ENCODE data around the gene KIAA1217.

The KIAA1217 gene

DNA sequence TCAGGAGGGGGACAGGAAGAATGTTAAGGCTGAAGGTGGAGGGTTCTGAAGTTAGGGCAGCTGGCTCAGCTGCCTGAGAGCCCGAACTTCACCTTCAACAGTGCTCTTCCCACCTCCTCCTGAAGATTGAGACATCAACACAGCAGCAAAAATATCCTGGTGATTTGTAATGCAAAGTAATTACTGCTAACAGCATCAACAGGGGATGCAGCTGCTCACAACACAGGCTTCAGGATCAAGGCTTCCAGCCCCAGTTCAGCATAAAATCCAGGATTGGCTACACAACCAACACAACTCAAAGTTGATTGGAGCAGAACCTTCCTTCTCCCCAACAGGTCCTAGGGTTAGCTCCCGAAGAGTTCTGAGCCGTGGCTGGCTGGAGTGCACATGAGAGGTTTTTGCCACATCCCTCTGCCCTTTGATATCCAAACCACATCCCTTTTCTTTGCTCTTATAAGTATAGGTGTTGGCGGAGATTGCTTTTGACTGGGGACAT lies 242.4 kb downstream of the KIAA1217 start:
- no peak overlapping the region for H4K91ac ChIP-seq (ENCODE audit: low read depth, low read length)
- H3K14ac ChIP-seq (ENCODE audit: low read length), result no peak overlapping the region
- no peak overlapping the region for H2BK120ac ChIP-seq (ENCODE audit: insufficient read depth, low read length, poor library complexity)
- H3K79me1 ChIP-seq (ENCODE audit: low read length), result peaks cover 4% of the 10 kb centered on the region
- peak overlapping the region; percentile 33 for H3K18ac ChIP-seq (ENCODE audit: low read length)
- no peaks in the 10 kb centered on the region for H3K9me3 ChIP-seq (ENCODE audit: insufficient read depth, low read depth, low read length)
- no peak overlapping the region for H2BK5ac ChIP-seq (ENCODE audit: low read depth, low read length, poor library complexity)
- WGBS (ENCODE audit: extremely low coverage, insufficient coverage, insufficient read length), result no CpG with 5 or more reads among the region's 4 CpGs
- peaks cover 3% of the 10 kb centered on the region for H3K79me2 ChIP-seq (ENCODE audit: control insufficient read depth, insufficient read depth, low read length, poor library complexity)
- no peak overlapping the region for H3K4me3 ChIP-seq (ENCODE audit: low read depth, low read length)
- H4K12ac ChIP-seq (ENCODE audit: low read depth, low read length), result no peak overlapping the region
- H4K8ac ChIP-seq (ENCODE audit: low read depth, low read length), result no peak overlapping the region
- H3K27me3 ChIP-seq (ENCODE audit: insufficient read depth, low read length), result no peaks in the 10 kb centered on the region
- no peak overlapping the region for H2BK12ac ChIP-seq (ENCODE audit: low read length)
- no peak overlapping the region for H3K4me2 ChIP-seq (ENCODE audit: low read length)
- no peak overlapping the region for H2AK5ac ChIP-seq (ENCODE audit: low read length)
- peaks cover 10 to 20% of the 10 kb centered on the region in 2 experiments for H3K36me3 ChIP-seq (ENCODE audit: control insufficient read depth in 1 of 2, insufficient read depth in 2 of 2, low read length in 2 of 2)
- H3K23ac ChIP-seq (ENCODE audit: low read length), result no peak overlapping the region
- no peak overlapping the region for H3K9ac ChIP-seq (ENCODE audit: low read length)
- H3K27ac ChIP-seq (ENCODE audit: low read depth, low read length), result no peak overlapping the region
- no peak overlapping the region for H2AFZ ChIP-seq (ENCODE audit: insufficient read depth, low read length, poor library complexity)
- H3K4ac ChIP-seq (ENCODE audit: low read depth, low read length), result no peak overlapping the region
- peaks cover 5 to 6% of the 10 kb centered on the region in 2 experiments for H3K4me1 ChIP-seq (ENCODE audit: control insufficient read depth in 1 of 2, insufficient read depth in 2 of 2, low read length in 2 of 2)
- DNase-seq, result no peak

DNA sequence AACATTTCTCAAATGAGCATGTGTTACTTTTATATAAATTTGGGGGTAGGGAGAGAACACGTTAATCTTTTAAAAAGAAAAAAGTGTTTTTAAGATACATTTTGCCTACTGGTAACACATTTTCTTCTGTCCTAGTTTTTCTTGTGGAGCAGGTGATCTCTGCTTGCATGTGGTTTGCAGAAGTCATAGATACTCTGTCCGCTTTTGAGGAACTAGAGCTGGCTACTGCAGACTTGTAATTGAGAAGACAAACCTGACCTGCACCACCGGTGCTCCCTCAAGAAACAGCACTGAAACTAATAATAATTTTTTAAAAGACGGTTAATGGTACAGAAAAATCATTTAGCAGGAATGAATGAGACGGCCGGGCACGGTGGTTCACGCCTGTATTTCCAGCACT lies 243.1 kb downstream of the KIAA1217 start:
- H3K79me2 ChIP-seq (ENCODE audit: control insufficient read depth, insufficient read depth, low read length, poor library complexity), result peaks cover 3% of the 10 kb centered on the region
- no CpG with 5 or more reads among the region's 8 CpGs for WGBS (ENCODE audit: extremely low coverage, insufficient coverage, insufficient read length)
- H3K27ac ChIP-seq (ENCODE audit: low read depth, low read length), result no peak overlapping the region
- H2BK5ac ChIP-seq (ENCODE audit: low read depth, low read length, poor library complexity), result no peak overlapping the region
- no peak overlapping the region for H3K4me3 ChIP-seq (ENCODE audit: low read depth, low read length)
- no peak overlapping the region for H2BK12ac ChIP-seq (ENCODE audit: low read length)
- no peak overlapping the region for H2AFZ ChIP-seq (ENCODE audit: insufficient read depth, low read length, poor library complexity)
- no peak overlapping the region for H4K8ac ChIP-seq (ENCODE audit: low read depth, low read length)
- H3K9me3 ChIP-seq (ENCODE audit: insufficient read depth, low read depth, low read length), result no peaks in the 10 kb centered on the region
- no peak overlapping the region for H2BK120ac ChIP-seq (ENCODE audit: insufficient read depth, low read length, poor library complexity)
- H3K4me2 ChIP-seq (ENCODE audit: low read length), result no peak overlapping the region
- H3K4me1 ChIP-seq (ENCODE audit: control insufficient read depth in 1 of 2, insufficient read depth in 2 of 2, low read length in 2 of 2), result peaks cover under 1 to 4% of the 10 kb centered on the region in 2 experiments
- DNase-seq, result no peak
- H3K9ac ChIP-seq (ENCODE audit: low read length), result no peak overlapping the region
- no peak overlapping the region for H3K4ac ChIP-seq (ENCODE audit: low read depth, low read length)
- no peak overlapping the region for H3K14ac ChIP-seq (ENCODE audit: low read length)
- H4K91ac ChIP-seq (ENCODE audit: low read depth, low read length), result no peak overlapping the region
- H3K36me3 ChIP-seq (ENCODE audit: control insufficient read depth in 1 of 2, insufficient read depth in 2 of 2, low read length in 2 of 2), result peaks cover 10 to 21% of the 10 kb centered on the region in 2 experiments
- H4K12ac ChIP-seq (ENCODE audit: low read depth, low read length), result no peak overlapping the region
- no peaks in the 10 kb centered on the region for H3K27me3 ChIP-seq (ENCODE audit: insufficient read depth, low read length)
- H3K23ac ChIP-seq (ENCODE audit: low read length), result no peak overlapping the region
- H3K79me1 ChIP-seq (ENCODE audit: low read length), result peaks cover 4% of the 10 kb centered on the region
- no peak overlapping the region for H2AK5ac ChIP-seq (ENCODE audit: low read length)
- H3K18ac ChIP-seq (ENCODE audit: low read length), result no peak overlapping the region

DNA sequence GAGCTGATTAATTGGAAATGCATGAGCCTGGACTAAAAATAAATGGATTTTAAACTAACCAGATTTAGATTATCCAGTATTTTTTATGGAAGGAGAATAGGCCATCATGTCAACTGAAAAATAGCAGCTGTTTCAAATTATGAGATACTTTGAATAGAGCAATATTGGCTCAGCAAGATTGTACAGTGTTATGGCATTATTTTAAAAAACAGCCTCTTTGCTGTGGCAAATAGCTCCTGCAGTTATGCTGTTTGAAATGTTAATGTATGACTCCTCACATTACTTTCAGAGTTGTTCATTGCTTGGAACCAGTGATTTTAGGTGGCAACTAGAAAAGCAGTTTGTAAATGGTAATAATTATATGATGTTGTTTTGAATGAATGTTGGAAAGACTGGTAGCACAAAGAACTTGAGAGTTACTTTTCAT lies 244.5 kb downstream of the KIAA1217 start:
- Histone ChIP-seq H3K27me3 (ENCODE audit: insufficient read depth, low read length) (no peaks in the 10 kb centered on the region), H3K4me2 (ENCODE audit: low read length) (no peak overlapping the region), H3K79me1 (ENCODE audit: low read length) (peaks cover 10% of the 10 kb centered on the region), H2AFZ (ENCODE audit: insufficient read depth, low read length, poor library complexity) (no peak overlapping the region), H3K36me3 (ENCODE audit: control insufficient read depth in 1 of 2, insufficient read depth in 2 of 2, low read length in 2 of 2) (peaks cover 10 to 19% of the 10 kb centered on the region in 2 experiments), H2BK12ac (ENCODE audit: low read length) (no peak overlapping the region), H3K18ac (ENCODE audit: low read length) (no peak overlapping the region), H3K4ac (ENCODE audit: low read depth, low read length) (no peak overlapping the region), H3K79me2 (ENCODE audit: control insufficient read depth, insufficient read depth, low read length, poor library complexity) (peaks cover under 1% of the 10 kb centered on the region), H4K91ac (ENCODE audit: low read depth, low read length) (no peak overlapping the region), H3K23ac (ENCODE audit: low read length) (no peak overlapping the region), H3K9ac (ENCODE audit: low read length) (no peak overlapping the region), H4K8ac (ENCODE audit: low read depth, low read length) (no peak overlapping the region), H2BK5ac (ENCODE audit: low read depth, low read length, poor library complexity) (no peak overlapping the region), H3K4me1 (ENCODE audit: control insufficient read depth in 1 of 2, insufficient read depth in 2 of 2, low read length in 2 of 2) (peaks cover 12 to 14% of the 10 kb centered on the region in 2 experiments), H2BK120ac (ENCODE audit: insufficient read depth, low read length, poor library complexity) (no peak overlapping the region), H3K27ac (ENCODE audit: low read depth, low read length) (no peak overlapping the region), H3K14ac (ENCODE audit: low read length) (no peak overlapping the region), H2AK5ac (ENCODE audit: low read length) (no peak overlapping the region), H4K12ac (ENCODE audit: low read depth, low read length) (no peak overlapping the region), H3K4me3 (ENCODE audit: low read depth, low read length) (no peak overlapping the region), H3K9me3 (ENCODE audit: insufficient read depth, low read depth, low read length) (no peaks in the 10 kb centered on the region)
- no peak for DNase-seq

DNA sequence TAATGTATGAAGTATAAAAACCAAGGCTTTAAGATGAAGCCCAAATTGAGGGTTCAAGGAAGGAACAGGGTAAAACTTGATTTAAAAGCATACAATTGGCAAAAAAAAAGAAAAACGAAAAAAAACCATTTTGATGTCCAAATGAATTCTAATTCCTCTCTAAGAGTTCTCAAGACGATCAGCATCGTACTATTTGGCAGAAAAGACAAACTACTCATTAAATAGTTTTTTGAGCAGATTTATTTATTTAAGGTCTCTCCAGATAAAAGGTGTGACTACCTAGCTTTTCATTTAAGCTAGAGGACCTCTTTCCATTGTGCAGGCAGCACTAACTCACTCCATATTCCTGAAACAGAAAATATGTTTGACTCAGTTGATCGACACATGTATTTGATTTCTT lies 245.0 kb downstream of the KIAA1217 start:
- no peak for DNase-seq
- no peak overlapping the region for H2AK5ac ChIP-seq (ENCODE audit: low read length)
- H3K36me3 ChIP-seq (ENCODE audit: control insufficient read depth in 1 of 2, insufficient read depth in 2 of 2, low read length in 2 of 2), result peaks cover 10 to 21% of the 10 kb centered on the region in 2 experiments
- no peak overlapping the region for H3K4ac ChIP-seq (ENCODE audit: low read depth, low read length)
- H4K8ac ChIP-seq (ENCODE audit: low read depth, low read length), result no peak overlapping the region
- no peak overlapping the region for H3K9ac ChIP-seq (ENCODE audit: low read length)
- no CpG with 5 or more reads among the region's 4 CpGs for WGBS (ENCODE audit: extremely low coverage, insufficient coverage, insufficient read length)
- H2AFZ ChIP-seq (ENCODE audit: insufficient read depth, low read length, poor library complexity), result no peak overlapping the region
- H4K91ac ChIP-seq (ENCODE audit: low read depth, low read length), result no peak overlapping the region
- H3K27ac ChIP-seq (ENCODE audit: low read depth, low read length), result no peak overlapping the region
- H3K4me3 ChIP-seq (ENCODE audit: low read depth, low read length), result no peak overlapping the region
- peaks cover 2% of the 10 kb centered on the region for H3K79me2 ChIP-seq (ENCODE audit: control insufficient read depth, insufficient read depth, low read length, poor library complexity)
- no peak overlapping the region for H2BK12ac ChIP-seq (ENCODE audit: low read length)
- H3K18ac ChIP-seq (ENCODE audit: low read length), result no peak overlapping the region
- H3K9me3 ChIP-seq (ENCODE audit: insufficient read depth, low read depth, low read length), result no peaks in the 10 kb centered on the region
- H3K27me3 ChIP-seq (ENCODE audit: insufficient read depth, low read length), result no peaks in the 10 kb centered on the region
- no peak overlapping the region for H3K4me2 ChIP-seq (ENCODE audit: low read length)
- H3K79me1 ChIP-seq (ENCODE audit: low read length), result peaks cover 10% of the 10 kb centered on the region
- no peak overlapping the region for H3K14ac ChIP-seq (ENCODE audit: low read length)
- H3K4me1 ChIP-seq (ENCODE audit: control insufficient read depth in 1 of 2, insufficient read depth in 2 of 2, low read length in 2 of 2), result peaks cover 11 to 14% of the 10 kb centered on the region in 2 experiments
- no peak overlapping the region for H2BK5ac ChIP-seq (ENCODE audit: low read depth, low read length, poor library complexity)
- H3K23ac ChIP-seq (ENCODE audit: low read length), result no peak overlapping the region
- H4K12ac ChIP-seq (ENCODE audit: low read depth, low read length), result no peak overlapping the region
- H2BK120ac ChIP-seq (ENCODE audit: insufficient read depth, low read length, poor library complexity), result no peak overlapping the region
